HepG2 (cell line): Measurements from ENCODE around the gene CCDC7. TPM values are rescaled to one million over a fixed set of nuclear protein-coding genes. Genes with fewer than 3 reads are reported as not detected.
"Not testable (repeated sequence)": the region's sequence is repeated elsewhere in the genome, so short reads cannot be mapped to it uniquely, and the experiment has no call there.

ENCODE experiments used
- ATAC-seq: fragments of 200-7000 bp; cut with Tn5 transposase; 3 replicates; pipeline ENCODE4 v1.9.1; 2020; ENCODE audit warnings: mild to moderate bottlenecking, moderate library complexity
- BruUV-seq: library from RNA; stranded (reverse); fragments of 400-500 nt; replicated peaks from 2 replicates; lab custom pipeline; 2021; lab: Mats Ljungman, UMichigan
- CTCF ChIA-PET: fragments of 300-600 bp; formaldehyde crosslinking; extraction: SDS; loops from one replicate; lab custom pipeline; 2021; ENCODE audit warnings: low total read pairs, inconsistent platforms, low intra/inter-chr PET ratio; lab: Yijun Ruan, JAX
- POLR2A ChIA-PET: fragments of 350-600 bp; sonication (Branson Sonifier 250); formaldehyde crosslinking; loops from one replicate; lab custom pipeline; 2020; ENCODE audit warnings: antibody characterized with exemption, inconsistent platforms; lab: Yijun Ruan, JAX
- DNase-seq: peaks from one replicate; pipeline ENCODE4 v3.0.0-alpha.2; 2015; ENCODE audit warnings: low spot score
- FAIRE-seq: peaks from 3 replicates; lab custom pipeline; 2011; peaks lifted over from hg19 to GRCh38; lab: Jason Lieb, UNC
- H2AFZ ChIP-seq: one replicate; pipeline ENCODE4 v1.6.1; 2011; ENCODE audit warnings: low read length, inconsistent platforms
- H3K27ac ChIP-seq: fragments of 300-600 bp; 3 replicates; pipeline ENCODE4 v1.8.0; 2011; ENCODE audit warnings: mixed run types, mild to moderate bottlenecking, mixed read lengths, low read length, inconsistent platforms; ENCODE audit not compliant: insufficient read depth; ENCODE audit errors: extremely low read length
- H3K27me3 ChIP-seq, 2 experiments: fragments of 200-600 bp in 1 of 2; 2 replicates in 1 of 2; 3 replicates in 1 of 2; pipeline versions ENCODE4 v1.6.0 to v1.8.0; 2011; ENCODE audit warnings: low read length in 2 of 2, mild to moderate bottlenecking in 2 of 2, moderate library complexity in 2 of 2, inconsistent platforms in 1 of 2; ENCODE audit not compliant: insufficient read depth in 2 of 2, control insufficient read depth in 1 of 2
- H3K36me3 ChIP-seq, 2 experiments: fragments of 200-600 bp in 1 of 2; replicated peaks in 1 of 2; 2 replicates in 1 of 2; 3 replicates in 1 of 2; pipeline versions ENCODE4 v1.5.1 to v1.8.0; 2011; ENCODE audit warnings: low read length in 2 of 2, inconsistent platforms in 1 of 2; ENCODE audit not compliant: insufficient read depth in 2 of 2, control insufficient read depth in 1 of 2
- H3K4me1 ChIP-seq: 2 replicates; pipeline ENCODE4 v1.5.1; 2012; ENCODE audit warnings: low read length, inconsistent platforms; ENCODE audit not compliant: insufficient read depth
- H3K4me2 ChIP-seq: 2 replicates; pipeline ENCODE4 v1.6.0; 2011; ENCODE audit warnings: low read depth, low read length, inconsistent platforms
- H3K4me3 ChIP-seq, 3 experiments: fragments of 200-600 bp in 1 of 3; sonication (generic), shearing (Covaris generic) in 1 of 3; replicated peaks in 1 of 3; 2 replicates each; pipeline ENCODE4 v1.5.1; 2011 to 2016; ENCODE audit warnings: low read length in 3 of 3, inconsistent platforms in 2 of 3, low read depth in 2 of 3, mild to moderate bottlenecking in 2 of 3, control low read depth in 1 of 3, mixed read lengths in 1 of 3; ENCODE audit not compliant: insufficient read depth in 1 of 3
- H3K79me2 ChIP-seq: one replicate; pipeline ENCODE4 v1.6.1; 2011; ENCODE audit warnings: low read length, inconsistent platforms; ENCODE audit not compliant: insufficient read depth
- H3K9ac ChIP-seq: 2 replicates; pipeline ENCODE4 v1.6.0; 2011; ENCODE audit warnings: mild to moderate bottlenecking, low read depth, low read length, inconsistent platforms; ENCODE audit not compliant: insufficient read depth
- H3K9me3 ChIP-seq: 2 replicates; pipeline ENCODE4 v1.5.1; 2012; ENCODE audit warnings: mild to moderate bottlenecking, low read length
- H4K20me1 ChIP-seq: 2 replicates; pipeline ENCODE4 v1.6.0; 2011; ENCODE audit warnings: inconsistent platforms, mild to moderate bottlenecking, low read length, moderate library complexity; ENCODE audit not compliant: insufficient read depth
- DNMT1 ChIP-seq: sonication (generic); formaldehyde crosslinking; IDR thresholded peaks from 2 replicates; pipeline ENCODE4 v1.5.1; 2020; ENCODE audit warnings: mild to moderate bottlenecking, missing genetic modification reagents
- NFYB ChIP-seq: sonication (generic); formaldehyde crosslinking; IDR thresholded peaks from 2 replicates; pipeline ENCODE4 v1.4.0; 2020; ENCODE audit warnings: missing genetic modification reagents
- RXRB ChIP-seq: IDR thresholded peaks from 2 replicates; pipeline ENCODE4 v1.6.1; 2016; ENCODE audit warnings: borderline replicate concordance, missing genetic modification reagents, missing compliant biosample characterization
- ZNF10 ChIP-seq: sonication (generic); formaldehyde crosslinking; IDR thresholded peaks from 2 replicates; pipeline ENCODE4 v1.4.0; 2020; ENCODE audit warnings: mild to moderate bottlenecking, low read depth, missing genetic modification reagents, borderline replicate concordance
- ZNF609 ChIP-seq: sonication (generic); formaldehyde crosslinking; IDR thresholded peaks from 2 replicates; pipeline ENCODE4 v1.4.0; 2020; ENCODE audit warnings: mild to moderate bottlenecking, missing genetic modification reagents, borderline replicate concordance
- WGBS: methylation state at CpG from one replicate; pipeline ENCODE4 v1.1.6; 2017; ENCODE audit warnings: low lambda C conversion rate; 5-methylcytosine and 5-hydroxymethylcytosine counted together
- in situ Hi-C: cut with HindIII; loops from 2 replicates; pipeline ENCODE4 v1.10.0; 2017; ENCODE audit warnings: low pct_unique_long_range_greater_than_20kb; ENCODE audit not compliant: extremely low pct_ligation_motif_present
- intact Hi-C: fragments of 100-400 bp; cut with micrococcal nuclease; formaldehyde crosslinking; loops from one replicate; pipeline ENCODE4 v1.10.0; 2022; ENCODE audit not compliant: unreplicated experiment
- polyA plus RNA-seq, 8 experiments: library from polyadenylated mRNA; depleted of rRNA in 3 of 8; stranded (reverse) in 7 of 8; unstranded in 1 of 8; fragments of >200 nt; fragmentation: Illumina TruSeq in 4 of 8; extraction: Trizol in 4 of 8; gene quantifications; 2 replicates each; pipeline versions ENCODE4 v1.2.1 to v1.2.3, GENCODE V29; 2011 to 2016; ENCODE audit warnings: low read depth in 4 of 8, missing spikeins in 1 of 8, mixed read lengths in 1 of 8; ENCODE audit not compliant: insufficient read depth in 1 of 8
- total RNA-seq, 5 experiments: library from RNA; depleted of rRNA; stranded (reverse); fragments of >200 nt; fragmentation: Illumina TruSeq; extraction: Trizol; gene quantifications; 2 replicates each; pipeline ENCODE4 v1.2.3, GENCODE V29; 2016; ENCODE audit warnings: low read depth in 1 of 5

CCDC7 gene
- total and polyA plus RNA-seq, 2 of the 13 experiments (the other 11 are each of a cell fraction or from before 2014, with no cell fraction given) = 0.40 to 1.8 TPM

DNA sequence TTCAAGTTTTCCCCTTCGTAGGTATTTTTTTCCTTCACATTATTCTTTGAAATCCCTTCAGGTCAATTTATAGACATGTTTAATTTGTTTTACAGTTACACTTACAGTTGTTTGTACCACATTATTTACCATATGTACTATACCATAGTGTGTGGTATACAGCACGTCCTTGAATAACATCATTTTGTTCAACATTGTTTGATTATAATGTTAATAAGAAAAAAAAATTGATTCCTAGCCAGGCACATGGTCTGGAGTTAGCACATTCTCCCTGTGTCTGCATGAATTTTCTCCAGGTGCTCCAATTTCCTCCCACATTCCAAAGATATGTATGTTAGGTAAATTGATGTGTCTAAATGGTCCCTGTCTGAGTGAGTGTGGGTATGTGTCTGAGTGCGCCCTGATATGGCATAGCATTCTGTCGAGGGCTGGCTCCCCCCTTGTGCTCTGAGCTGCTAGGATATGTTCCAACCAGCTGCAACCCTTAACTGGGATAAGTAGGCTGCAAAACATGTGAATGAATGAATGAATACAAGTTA lies 247.6 kb downstream of the CCDC7 start:
- no peak for FAIRE-seq
- Histone ChIP-seq H3K36me3 (no peaks in the 10 kb centered on the region), H3K4me3 (no peak overlapping the region), H3K9me3 (no peaks in the 10 kb centered on the region), H3K9ac (no peak overlapping the region), H3K27ac (no peak overlapping the region), H3K4me2 (no peak overlapping the region), H4K20me1 (no peaks in the 10 kb centered on the region), H3K4me1 (no peaks in the 10 kb centered on the region), H2AFZ (no peak overlapping the region), H3K27me3 (no peaks in the 10 kb centered on the region), H3K79me2 (no peaks in the 10 kb centered on the region)
- intact Hi-C loops (no loop called here), in situ Hi-C loops (no loop called here)
- POLR2A ChIA-PET = no interaction called here
- no peak for ATAC-seq
- DNase-seq = no peak
- no TSS peak for BruUV-seq
- 12% methylated on average over 4 of the region's 4 CpGs for WGBS
- CTCF ChIA-PET = no interaction called here
- no peak for TF ChIP-seq DNMT1
- TF ChIP-seq ZNF10 (CRISPR knock-in tag) = no peak
- TF ChIP-seq NFYB (CRISPR knock-in tag) = no peak
- TF ChIP-seq ZNF609 (CRISPR knock-in tag) = no peak
- no peak for TF ChIP-seq RXRB

GRCh38 chr10:32699683-32700082 lies 253.7 kb downstream of the CCDC7 start:
- WGBS = 0% methylated on average over 2 of the region's 2 CpGs
- ATAC-seq, CTCF ChIA-PET, H3K79me2 ChIP-seq, H3K4me1 ChIP-seq, H3K4me3 ChIP-seq, in situ Hi-C loops, H3K9me3 ChIP-seq, BruUV-seq, H2AFZ ChIP-seq, H3K27ac ChIP-seq, DNase-seq, H4K20me1 ChIP-seq, H3K4me2 ChIP-seq, H3K27me3 ChIP-seq, H3K36me3 ChIP-seq, POLR2A ChIA-PET, H3K9ac ChIP-seq, FAIRE-seq, intact Hi-C loops: not testable (repeated sequence)
